C4-2B (cell line): Measurements from ENCODE around the gene IQGAP2.

Source experiments
- ZFX ChIP-seq: fragments of 450-650 bp; IDR thresholded peaks from 2 replicates; pipeline ENCODE4 v1.6.1; 2017
- TF ChIP-seq, protein P1 (sequence below): fragments of 450-650 bp; conservative IDR thresholded peaks from 2 replicates; pipeline ENCODE4 v1.5.1; 2017; ENCODE audit warnings: mild to moderate bottlenecking

DNA sequence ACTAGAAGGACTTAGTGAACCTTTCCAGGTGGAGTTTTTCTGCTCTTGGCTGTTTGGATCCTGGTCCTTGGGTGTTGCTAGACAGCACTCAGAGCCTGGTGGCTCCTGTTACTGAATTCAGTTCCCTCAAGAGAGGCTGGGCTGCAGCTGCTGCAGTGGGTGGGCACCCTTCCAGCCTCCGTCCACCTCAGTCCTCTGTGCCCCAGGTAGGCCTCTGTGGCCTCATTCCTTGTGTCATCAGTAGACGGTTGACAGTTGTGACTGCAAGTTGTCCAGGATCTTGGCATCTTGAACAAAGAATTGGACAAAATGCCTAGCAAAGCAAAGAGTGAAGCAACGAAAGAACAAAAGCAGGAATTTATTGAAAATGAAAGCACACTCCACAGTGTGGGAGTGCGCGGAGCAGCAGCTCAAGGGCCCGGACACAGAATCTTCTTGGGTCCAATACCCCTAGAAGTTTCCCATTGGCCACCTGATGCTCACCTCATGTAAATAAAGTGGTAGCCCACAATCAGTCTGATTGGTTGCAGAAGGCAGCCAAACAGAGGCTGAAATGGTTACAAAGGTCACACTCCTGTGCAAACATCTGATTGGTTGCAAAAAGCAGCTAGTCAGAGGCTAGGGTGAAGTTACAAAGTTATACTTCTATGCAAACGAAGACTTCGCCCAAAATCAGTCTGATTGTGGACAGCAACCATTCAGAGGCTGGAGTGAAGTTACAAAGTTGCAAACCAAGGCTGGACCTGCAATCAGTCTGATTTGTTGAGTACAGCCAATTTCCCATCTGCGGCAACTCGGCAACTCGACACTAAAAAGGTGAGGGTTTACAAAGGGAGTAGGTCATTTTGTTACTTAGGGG is 352.9 kb downstream of the IQGAP2 start:
- TF ChIP-seq, protein P1, sequence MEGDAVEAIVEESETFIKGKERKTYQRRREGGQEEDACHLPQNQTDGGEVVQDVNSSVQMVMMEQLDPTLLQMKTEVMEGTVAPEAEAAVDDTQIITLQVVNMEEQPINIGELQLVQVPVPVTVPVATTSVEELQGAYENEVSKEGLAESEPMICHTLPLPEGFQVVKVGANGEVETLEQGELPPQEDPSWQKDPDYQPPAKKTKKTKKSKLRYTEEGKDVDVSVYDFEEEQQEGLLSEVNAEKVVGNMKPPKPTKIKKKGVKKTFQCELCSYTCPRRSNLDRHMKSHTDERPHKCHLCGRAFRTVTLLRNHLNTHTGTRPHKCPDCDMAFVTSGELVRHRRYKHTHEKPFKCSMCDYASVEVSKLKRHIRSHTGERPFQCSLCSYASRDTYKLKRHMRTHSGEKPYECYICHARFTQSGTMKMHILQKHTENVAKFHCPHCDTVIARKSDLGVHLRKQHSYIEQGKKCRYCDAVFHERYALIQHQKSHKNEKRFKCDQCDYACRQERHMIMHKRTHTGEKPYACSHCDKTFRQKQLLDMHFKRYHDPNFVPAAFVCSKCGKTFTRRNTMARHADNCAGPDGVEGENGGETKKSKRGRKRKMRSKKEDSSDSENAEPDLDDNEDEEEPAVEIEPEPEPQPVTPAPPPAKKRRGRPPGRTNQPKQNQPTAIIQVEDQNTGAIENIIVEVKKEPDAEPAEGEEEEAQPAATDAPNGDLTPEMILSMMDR, result no peak
- no peak for TF ChIP-seq ZFX
